SK-N-MC (cell line): ENCODE data around the gene TBC1D26.
"Not testable (repeated sequence)": the region's sequence is repeated elsewhere in the genome, so short reads cannot be mapped to it uniquely, and the experiment has no call there.

ENCODE experiments used
- DNase-seq: peaks from one replicate; pipeline ENCODE4 v3.0.0-alpha.2; 2011; ENCODE audit warnings: low read depth, low spot score
- H3K27ac ChIP-seq: fragments of 200-600 bp; sonication (generic); 2 replicates; pipeline ENCODE4 v1.5.1; 2016; ENCODE audit warnings: mixed run types
- H3K36me3 ChIP-seq: fragments of 200-600 bp; sonication (generic); 2 replicates; pipeline ENCODE4 v1.6.1; 2017; ENCODE audit warnings: antibody characterized with exemption, low read length, mixed read lengths; ENCODE audit not compliant: insufficient read depth
- H3K4me3 ChIP-seq: fragments of 200-600 bp; sonication (generic); 2 replicates; pipeline ENCODE4 v1.5.1; 2016
- H3K9ac ChIP-seq: fragments of 200-600 bp; sonication (generic); 2 replicates; pipeline ENCODE4 v1.8.0; 2017; ENCODE audit warnings: mixed run types, mixed read lengths; ENCODE audit not compliant: insufficient read length
- H3K9me3 ChIP-seq: fragments of 200-600 bp; sonication (generic); 2 replicates; pipeline ENCODE4 v1.6.1; 2017; ENCODE audit warnings: low read depth, mild to moderate bottlenecking, antibody characterized with exemption, low read length, moderate library complexity, mixed read lengths
- EZH2 ChIP-seq: fragments of 200-600 bp; sonication (generic); IDR thresholded peaks from one replicate; pipeline ENCODE4 v1.6.1; 2017; ENCODE audit warnings: antibody characterized with exemption
- FOXP2 ChIP-seq: optimal IDR thresholded peaks from 2 replicates; pipeline ENCODE3; 2011; ENCODE audit warnings: mild to moderate bottlenecking, moderate library complexity; ENCODE audit not compliant: insufficient read depth; ENCODE audit errors: extremely low read length, control extremely low read depth
- POLR2AphosphoS5 ChIP-seq: IDR thresholded peaks from 2 replicates; pipeline ENCODE4 v1.6.1; 2012; ENCODE audit warnings: mild to moderate bottlenecking, low read depth, low read length, borderline replicate concordance

The TBC1D26 gene

DNA sequence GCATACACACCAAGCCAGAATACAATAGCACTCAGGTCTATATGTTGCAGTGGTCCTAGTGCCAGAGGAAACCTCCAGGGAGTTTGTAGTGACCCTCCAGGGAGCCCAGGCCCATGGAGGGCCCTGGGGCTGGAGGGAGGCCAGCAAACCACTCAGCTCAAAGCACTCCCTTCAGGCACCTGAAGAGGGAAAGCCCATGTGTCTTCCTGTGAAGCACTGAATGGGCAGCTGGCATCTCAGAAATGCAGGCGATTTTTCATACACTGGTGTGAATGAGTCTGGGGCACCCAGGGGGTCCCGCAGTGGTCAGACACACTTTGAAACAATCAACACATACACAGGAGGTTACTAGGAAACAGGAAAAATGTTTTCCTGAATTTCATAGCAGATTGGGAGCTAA is 12.8 kb downstream of the TBC1D26 start:
- H3K27ac ChIP-seq = no peak overlapping the region
- H3K4me3 ChIP-seq = no peak overlapping the region
- H3K9me3 ChIP-seq = no peaks in the 10 kb centered on the region
- H3K36me3 ChIP-seq = no peaks in the 10 kb centered on the region
- no peak overlapping the region for H3K9ac ChIP-seq
- DNase-seq = no peak
- TF ChIP-seq FOXP2 (no peak), EZH2 (no peak), POLR2AphosphoS5 (no peak)

DNA sequence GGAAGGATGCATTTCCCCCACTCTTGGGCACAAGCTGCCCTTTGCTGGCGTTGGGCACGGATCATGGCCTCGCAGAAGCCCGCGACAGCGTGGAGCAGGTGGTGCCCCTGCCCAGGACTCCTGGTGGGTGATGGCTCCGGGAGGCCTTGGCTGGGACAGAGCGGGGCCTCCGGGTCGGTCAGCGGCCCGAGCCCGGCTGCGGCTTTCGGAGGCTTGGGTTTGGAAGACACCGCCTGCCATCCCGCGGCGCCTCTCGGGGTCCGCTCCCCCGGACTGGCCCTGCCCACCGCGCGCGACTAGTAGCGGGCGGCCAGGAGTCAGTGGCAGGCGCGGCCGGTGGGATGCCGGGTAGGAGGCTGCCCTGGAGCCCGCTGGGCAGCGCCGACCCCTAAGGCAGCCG is 17.3 kb downstream of the TBC1D26 start:
- not testable (repeated sequence) for DNase-seq, H3K27ac ChIP-seq, H3K36me3 ChIP-seq, H3K9ac ChIP-seq, H3K4me3 ChIP-seq, H3K9me3 ChIP-seq

DNA sequence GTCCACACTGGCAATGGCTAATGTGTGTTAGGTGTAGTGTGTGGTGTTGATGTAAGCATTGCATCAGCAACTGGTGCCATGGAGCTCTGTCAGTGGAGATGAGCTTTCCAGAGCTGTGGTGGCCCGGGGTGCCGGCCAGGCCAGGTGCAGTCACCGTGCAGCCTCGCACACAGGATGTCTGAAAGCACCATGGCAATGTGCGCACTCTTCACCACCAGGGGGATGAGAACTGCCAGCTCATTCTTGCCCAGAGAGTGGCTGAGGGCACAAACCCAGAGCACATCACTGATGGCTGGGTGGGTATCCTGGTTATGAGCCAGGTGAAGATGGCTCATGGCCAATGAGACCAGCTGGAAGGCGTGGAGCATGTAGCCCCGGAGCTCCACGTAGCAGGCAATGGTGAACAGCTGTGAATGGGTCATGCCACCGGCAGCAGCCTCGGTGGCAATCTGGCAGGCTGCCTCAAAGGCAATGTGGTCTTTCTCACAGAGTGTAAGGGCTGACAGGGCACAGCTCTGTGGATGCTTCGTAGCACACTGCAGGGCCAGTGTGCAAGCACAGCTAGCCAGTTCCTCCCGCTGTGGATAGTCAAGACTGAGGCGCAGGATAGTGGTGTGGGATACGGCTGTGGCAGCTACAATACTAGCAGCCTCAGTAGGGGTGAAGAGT is 36.9 kb downstream of the TBC1D26 start:
- H3K9me3 ChIP-seq, H3K9ac ChIP-seq, H3K36me3 ChIP-seq, DNase-seq, H3K4me3 ChIP-seq, H3K27ac ChIP-seq: not testable (repeated sequence)

DNA sequence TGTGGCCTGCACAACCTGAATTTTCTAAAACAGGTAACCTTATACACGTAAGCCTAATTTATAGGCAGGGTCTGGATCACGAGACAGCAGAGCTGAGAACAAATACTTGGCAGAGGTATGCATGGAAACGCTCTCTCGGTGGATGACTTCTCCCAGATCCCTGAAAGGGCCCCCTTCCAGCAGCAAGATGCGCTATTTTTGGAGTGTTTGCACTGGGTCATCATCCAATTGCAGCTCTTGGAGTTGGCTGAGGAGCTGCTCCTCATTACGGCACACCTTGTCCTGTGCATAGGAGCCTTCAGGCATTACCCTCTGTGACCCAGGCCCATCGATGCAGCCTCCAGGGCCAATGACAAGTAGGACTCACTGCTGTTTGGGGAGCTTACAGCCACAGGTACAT is 38.6 kb downstream of the TBC1D26 start:
- not testable (repeated sequence) for H3K9ac ChIP-seq, H3K36me3 ChIP-seq, H3K4me3 ChIP-seq, H3K9me3 ChIP-seq, H3K27ac ChIP-seq, DNase-seq

DNA sequence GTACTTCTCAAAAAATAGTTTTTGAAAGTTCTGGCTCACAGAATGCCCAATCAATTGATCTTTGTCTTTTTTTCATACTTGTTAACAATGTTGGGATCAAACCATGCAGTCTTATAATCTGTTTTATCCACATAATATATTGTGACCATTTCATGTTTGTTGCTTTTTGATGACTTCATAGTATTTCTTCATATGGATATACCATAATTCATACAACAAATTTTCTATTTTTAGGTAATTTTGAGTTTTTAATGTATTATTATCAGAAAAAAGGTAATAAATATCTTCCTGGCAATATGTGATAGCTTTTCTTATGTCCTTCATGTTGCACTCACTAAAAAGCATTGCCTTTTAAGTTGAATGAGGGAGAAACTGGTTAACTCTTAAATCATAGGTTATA is 44.8 kb downstream of the TBC1D26 start:
- H3K9ac ChIP-seq = no peak overlapping the region
- TF ChIP-seq POLR2AphosphoS5 = no peak
- no peak for TF ChIP-seq EZH2
- no peak for TF ChIP-seq FOXP2
- H3K36me3 ChIP-seq = no peaks in the 10 kb centered on the region
- no peak for DNase-seq
- no peaks in the 10 kb centered on the region for H3K9me3 ChIP-seq
- no peak overlapping the region for H3K4me3 ChIP-seq
- no peak overlapping the region for H3K27ac ChIP-seq

DNA sequence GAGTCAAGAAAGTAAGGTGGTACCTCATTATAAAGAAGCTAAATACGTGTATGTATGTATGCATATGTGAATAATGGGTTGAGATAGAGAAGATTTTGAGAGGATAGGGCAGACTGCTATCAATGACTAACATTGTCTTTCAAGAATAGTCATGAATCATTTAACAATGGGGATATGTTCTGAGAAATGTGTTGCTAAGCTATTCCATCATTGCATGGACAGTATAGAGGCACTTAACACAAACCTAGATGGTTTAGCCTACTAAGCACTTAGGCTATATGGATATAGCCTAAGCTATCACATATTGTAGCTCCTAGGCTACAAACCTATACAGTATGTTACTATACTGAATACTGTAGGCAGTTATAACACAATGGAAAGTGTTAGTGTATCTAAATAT is 45.2 kb downstream of the TBC1D26 start:
- no peak overlapping the region for H3K27ac ChIP-seq
- no peak for DNase-seq
- H3K9me3 ChIP-seq = no peaks in the 10 kb centered on the region
- no peaks in the 10 kb centered on the region for H3K36me3 ChIP-seq
- H3K9ac ChIP-seq = no peak overlapping the region
- no peak for TF ChIP-seq EZH2
- no peak for TF ChIP-seq FOXP2
- TF ChIP-seq POLR2AphosphoS5 = no peak
- H3K4me3 ChIP-seq = no peak overlapping the region

DNA sequence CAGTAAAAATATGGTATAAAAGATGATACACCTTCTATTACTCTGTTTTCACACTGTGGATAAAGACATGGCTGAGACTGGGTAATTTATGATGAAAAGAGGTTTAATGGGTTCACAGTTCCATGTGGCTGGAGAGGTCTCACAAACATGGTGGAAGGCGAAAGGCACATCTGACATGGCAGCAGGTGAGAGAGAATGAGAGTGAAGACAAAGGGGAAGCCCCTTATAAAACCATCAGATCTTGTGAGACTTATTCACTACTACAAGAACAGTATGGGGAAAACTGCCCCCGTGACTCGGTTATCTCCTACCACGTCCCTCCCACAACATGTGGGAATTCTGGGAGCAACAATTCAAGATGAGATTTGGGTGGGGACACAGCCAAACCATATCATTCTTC is 45.6 kb downstream of the TBC1D26 start:
- H3K4me3 ChIP-seq = no peak overlapping the region
- no peaks in the 10 kb centered on the region for H3K9me3 ChIP-seq

DNA sequence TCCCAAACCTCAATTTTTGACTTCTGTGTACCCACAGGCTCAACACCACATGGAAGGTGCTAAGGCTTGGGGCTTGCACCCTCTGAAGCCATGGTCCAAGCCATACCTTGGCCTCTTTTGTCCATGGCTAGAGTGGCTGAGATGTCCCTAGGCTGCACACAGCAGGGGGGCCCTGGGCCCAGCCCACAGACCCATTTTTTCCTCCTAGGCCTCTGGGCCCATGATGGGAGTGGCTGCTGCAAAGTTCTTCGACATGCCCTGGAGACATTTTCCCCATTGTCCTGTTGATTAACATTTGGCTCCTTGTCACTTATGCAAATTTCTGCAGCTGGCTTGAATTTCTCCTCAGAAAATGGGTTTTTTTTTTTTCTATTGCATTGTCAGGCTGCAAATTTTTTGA is 47.0 kb downstream of the TBC1D26 start:
- Histone ChIP-seq H3K4me3 (no peak overlapping the region), H3K9ac (no peak overlapping the region), H3K9me3 (no peaks in the 10 kb centered on the region), H3K36me3 (no peaks in the 10 kb centered on the region), H3K27ac (no peak overlapping the region)
- TF ChIP-seq EZH2 (no peak), FOXP2 (no peak), POLR2AphosphoS5 (no peak)
- no peak for DNase-seq

More for the DNA sequence above, 45.6 kb downstream of the TBC1D26 start:
- no peaks in the 10 kb centered on the region for H3K36me3 ChIP-seq
- DNase-seq = no peak
- TF ChIP-seq EZH2 = no peak
- no peak for TF ChIP-seq POLR2AphosphoS5
- TF ChIP-seq FOXP2 = no peak
- H3K9ac ChIP-seq = no peak overlapping the region
- H3K27ac ChIP-seq = no peak overlapping the region

DNA sequence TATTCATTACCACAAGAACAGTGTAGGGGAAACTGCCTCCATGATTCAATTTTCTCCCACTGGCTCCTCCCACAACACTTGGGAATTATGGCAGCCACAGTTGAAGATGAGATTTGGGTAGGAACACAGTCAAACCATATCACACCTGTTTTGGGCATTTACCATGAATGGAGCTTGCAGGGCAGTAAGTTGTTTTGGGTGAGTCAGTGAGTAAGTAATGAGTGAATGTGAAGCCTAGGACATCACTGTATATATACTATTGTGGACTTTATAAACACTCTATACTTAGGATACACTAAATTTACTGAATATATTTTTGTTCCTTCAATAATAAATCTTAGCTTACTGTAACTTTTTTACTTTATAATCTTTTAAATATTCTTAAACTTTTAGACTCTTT is 48.1 kb downstream of the TBC1D26 start:
- Histone ChIP-seq H3K36me3 (no peaks in the 10 kb centered on the region), H3K9ac (no peak overlapping the region), H3K27ac (no peak overlapping the region), H3K9me3 (no peaks in the 10 kb centered on the region), H3K4me3 (no peak overlapping the region)
- TF ChIP-seq EZH2 (no peak), POLR2AphosphoS5 (no peak), FOXP2 (no peak)
- no peak for DNase-seq
